ENCODE results near the gene MYBBP1A.

The MYBBP1A gene

GRCh38 chr17:4548721-4549531 lies 6.3 kb downstream of the MYBBP1A start:
- no peak for DNase-seq

DNA sequence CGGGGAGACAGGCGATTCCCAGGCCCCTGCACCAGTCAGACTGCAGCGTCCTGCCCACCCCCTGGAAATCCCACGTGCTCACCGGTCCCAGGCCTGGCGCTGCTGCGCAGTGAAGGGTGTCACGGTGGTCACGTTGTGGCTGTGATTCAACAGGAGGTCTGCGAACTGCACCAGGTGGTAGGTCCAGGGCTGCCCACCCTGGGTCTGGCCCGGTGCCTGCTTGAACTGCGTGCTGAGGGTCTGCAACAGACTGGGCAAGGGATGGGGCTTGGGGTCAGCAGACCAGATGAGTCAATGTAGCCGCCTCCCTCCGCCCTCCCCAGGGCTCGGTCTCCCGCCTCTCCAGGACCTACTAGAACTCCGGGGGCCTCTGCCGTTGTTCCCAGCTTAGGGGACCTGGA lies 7.1 kb downstream of the MYBBP1A start:
- no peak for DNase-seq

- DNase-seq = no peak
Measured at GRCh38 chr17:4547118-4547906, 7.9 kb downstream of the MYBBP1A start.

- no peak for DNase-seq
Measured at GRCh38 chr17:4545217-4545951, 9.8 kb downstream of the MYBBP1A start.

GRCh38 chr17:4544951-4545216 lies 10.3 kb downstream of the MYBBP1A start:
- DNase-seq = no peak

DNA sequence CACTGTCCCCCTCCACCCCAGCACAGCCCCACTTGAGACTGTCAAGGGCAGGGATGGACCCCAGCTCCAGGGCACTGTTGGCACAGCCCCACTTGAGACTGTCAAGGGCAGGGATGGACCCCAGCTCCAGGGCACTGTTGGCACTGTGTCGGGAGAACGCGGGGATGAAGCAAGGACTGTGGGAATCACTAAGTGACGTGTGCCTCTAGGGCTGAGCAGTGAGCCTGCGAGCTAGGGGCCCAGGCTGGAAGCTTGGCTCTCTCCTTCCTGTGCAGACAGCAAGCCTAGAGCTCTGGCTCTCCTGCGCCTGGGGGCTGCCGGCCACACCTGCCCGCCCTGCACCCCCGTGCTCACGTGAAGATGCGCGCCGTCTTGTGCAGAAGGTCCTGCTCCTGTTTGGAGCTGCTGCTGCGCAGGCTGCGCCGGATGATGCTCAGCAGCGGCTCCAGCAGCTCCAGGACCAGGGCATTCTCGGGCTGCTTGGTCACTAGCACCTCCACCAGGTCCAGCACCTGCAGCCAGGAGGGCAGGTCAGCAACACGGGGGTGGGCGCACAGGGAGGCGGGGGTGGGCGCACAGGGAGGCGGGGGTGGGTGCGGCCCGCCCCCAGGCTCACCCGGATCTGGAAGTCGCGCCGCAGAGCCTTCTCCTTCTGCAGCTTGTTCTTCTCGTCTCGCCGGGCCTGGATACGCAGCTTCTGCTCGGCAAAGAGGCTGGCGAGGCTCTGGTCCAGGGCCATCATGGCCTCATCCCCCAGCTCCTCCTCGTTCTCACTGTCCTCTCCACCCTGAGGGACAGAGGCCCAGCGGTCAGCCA lies 10.8 kb downstream of the MYBBP1A start:
- DNase-seq = no peak

DNA sequence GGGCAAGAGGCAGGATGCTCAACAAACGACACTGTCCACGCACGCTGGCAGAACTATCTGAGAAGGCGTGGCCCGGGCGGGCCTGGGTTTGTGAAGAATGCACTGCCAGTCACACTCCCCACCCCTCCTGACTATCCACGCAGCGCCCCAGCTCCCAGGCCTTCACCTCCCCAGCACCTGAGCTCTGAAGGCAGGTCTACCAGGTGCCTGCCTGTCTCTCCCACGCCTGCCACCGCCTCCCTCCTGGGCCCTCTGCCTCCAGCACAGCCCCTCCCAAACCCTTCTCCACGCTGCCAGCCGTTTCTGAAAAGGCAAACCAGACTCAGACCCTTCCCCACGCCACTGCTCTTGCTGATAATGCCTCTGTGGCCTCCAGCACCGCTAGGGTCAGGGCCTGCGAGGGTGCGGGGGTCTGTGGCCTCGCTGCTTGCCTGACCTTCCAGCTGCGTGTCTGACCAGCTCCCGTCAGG lies 11.6 kb downstream of the MYBBP1A start:
- DNase-seq = no peak

DNA sequence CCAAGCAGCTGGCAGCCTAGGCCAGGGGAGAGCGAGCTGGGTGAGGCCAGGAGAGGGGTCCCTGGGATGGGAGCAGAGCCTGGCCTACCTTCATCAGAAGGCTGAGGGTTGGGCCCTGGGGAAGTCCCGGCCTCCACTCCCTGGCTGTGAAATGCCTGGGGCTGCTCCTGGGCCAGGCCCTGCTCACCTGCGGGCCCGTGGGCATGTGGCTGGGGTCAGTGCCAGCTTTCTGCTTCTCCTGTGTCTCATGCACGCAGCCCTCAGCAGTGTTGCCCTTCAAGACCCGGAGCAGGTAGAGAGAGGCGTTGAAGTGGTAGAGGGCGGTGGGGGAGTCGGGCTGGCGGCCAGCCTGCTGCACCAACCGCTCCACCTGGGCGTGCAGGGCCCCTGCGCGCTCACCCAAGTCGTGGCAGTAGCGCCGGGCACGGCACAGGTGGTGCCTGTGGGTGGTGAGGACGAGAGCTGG lies 12.4 kb downstream of the MYBBP1A start:
- no peak for DNase-seq

DNA sequence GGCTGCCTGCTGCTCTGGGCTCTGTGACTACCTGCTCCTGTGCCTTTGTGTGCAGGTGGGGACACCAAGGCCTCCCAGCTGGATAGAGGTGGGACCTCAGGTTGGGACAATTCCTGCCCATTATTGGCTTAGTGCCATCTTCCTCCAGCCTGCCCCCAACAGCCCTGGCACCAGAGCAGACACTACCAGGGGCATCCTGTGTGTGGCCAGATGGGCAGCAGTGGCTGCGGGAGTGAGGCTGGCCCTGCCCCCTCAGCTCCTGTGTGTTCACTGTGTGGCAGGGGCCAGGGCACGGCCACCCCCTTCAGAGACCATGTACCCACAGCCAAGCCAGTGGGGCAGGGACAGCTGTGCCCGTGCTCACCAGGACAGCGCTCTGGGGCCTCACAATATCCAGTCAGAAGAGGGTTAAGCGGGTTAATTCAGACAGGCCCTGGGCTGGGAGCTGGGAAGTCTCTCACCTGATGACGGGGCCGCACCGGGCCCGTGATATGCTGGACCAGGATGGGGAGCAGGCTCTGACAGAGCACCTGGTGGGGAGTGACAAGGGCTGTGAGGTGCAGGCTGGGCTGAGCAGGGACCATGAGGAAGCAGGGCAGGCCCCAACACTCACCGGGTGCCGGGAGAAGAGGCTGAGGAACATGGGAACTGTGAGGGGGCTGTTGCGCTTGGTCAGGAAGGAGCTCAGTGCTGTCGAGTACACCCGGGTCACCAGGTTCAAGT lies 13.0 kb downstream of the MYBBP1A start:
- no peak for DNase-seq

- DNase-seq = no peak
Measured at GRCh38 chr17:4541328-4542002, 13.7 kb downstream of the MYBBP1A start.

DNA sequence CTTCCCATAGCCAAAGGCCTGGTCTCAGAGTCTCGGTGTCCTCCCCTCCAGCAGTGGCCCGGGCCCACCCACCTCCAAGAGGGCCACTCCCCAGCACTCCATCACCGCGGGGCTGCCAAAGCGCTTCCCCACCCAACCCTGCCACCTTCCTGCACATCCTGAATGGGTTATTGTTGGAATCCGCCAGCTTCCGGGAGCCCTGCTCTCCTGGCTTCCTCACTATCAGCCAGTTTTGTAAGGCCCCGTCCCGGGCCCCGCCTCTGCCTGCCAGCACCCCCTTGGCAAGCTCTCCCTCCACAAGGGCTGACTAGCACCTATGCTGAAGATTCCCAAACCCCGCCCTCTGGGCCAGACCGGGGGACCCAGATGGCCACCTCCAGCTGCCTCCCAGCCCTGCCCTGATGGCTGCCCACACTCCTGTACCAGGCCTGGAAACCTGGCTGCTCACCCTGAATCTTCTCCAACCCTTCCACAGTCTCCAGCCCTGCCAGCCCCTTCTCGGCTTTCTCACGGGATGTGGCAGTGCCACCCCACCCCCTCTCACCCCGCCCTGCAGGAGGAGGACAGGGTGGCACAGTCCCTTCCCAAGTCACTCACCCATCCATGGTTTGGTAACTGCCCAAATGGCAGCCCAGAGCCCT lies 14.4 kb downstream of the MYBBP1A start:
- no peak for DNase-seq

GRCh38 chr17:4540224-4540651 lies 14.9 kb downstream of the MYBBP1A start:
- DNase-seq = no peak

GRCh38 chr17:4539576-4540223 lies 15.5 kb downstream of the MYBBP1A start:
- no peak for DNase-seq

DNA sequence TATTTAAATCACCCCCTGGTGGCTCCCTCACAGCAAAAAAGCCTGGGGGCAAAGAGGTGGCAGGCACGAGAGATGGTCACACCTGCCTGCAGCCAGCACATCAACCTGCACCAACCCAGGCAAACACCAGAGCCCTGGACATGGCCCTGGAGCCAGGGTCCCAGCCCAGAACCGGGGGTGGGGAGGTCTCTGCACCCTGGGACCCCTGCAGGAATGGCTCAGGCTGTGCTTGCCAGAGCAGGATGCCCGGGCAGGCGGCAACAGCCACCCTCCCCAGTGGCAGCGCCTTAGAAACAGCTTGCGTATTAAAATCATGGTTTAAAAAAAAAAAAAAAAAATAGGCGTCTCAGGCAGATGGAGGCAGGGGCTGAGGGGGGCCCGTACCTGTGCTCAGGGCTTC lies 16.2 kb downstream of the MYBBP1A start:
- DNase-seq = no peak

- no peak for DNase-seq
Measured at GRCh38 chr17:4538236-4539002, 16.8 kb downstream of the MYBBP1A start.

- no peak for DNase-seq
Measured at GRCh38 chr17:4537451-4538235, 17.5 kb downstream of the MYBBP1A start.

GRCh38 chr17:4536742-4537411 lies 18.3 kb downstream of the MYBBP1A start:
- no peak for DNase-seq

DNA sequence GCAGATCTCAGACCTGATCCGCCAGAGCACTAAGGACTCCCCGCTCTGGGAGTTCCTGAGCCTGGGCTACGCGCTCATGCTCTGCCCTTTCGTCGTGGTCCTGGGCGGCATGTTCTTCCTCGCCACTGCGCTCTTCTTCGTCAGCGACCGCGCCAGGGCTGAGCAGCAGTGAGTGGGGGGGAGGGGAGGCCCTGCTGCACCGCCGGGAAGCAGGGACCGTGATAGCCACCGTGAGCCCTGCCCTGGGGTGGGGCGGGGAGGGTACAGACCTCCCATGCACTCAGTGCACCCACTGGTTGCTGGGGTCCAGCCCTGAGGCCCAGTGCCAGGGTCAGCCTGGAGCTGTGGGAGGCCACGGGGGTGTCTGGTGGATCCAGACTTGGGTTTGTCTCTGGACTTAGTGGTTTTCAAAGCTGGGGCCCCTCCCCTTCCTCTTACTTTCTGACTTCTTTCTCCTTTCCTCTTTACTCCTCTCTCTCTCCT lies 18.9 kb downstream of the MYBBP1A start:
- no peak for DNase-seq

Measured in hematopoietic multipotent progenitor cell treated with erythropoietin and hydrocortisone succinate and interleukin-3 and kit ligand, for 6 days (in vitro differentiated cells).